Stimulated activated CD8-positive, alpha-beta memory T cell treated with anti-CD3 and anti-CD28 coated beads, Interleukin-4, amount 100 ng/mL, for 4 hours (primary cell): Measurements from ENCODE around the gene LRP2.
"Not testable (repeated sequence)": the region's sequence is repeated elsewhere in the genome, so short reads cannot be mapped to it uniquely, and the experiment has no call there.

Experiments
- DNase-seq, 2 donors: peaks; one replicate each; pipeline ENCODE4 v3.0.0-alpha.2; 2020; ENCODE audit warnings: low read depth in 2 of 2, low spot score in 1 of 2

LRP2 gene

GRCh38 chr2:169178804-169179390 is 183.4 kb downstream of the LRP2 start:
- no peak for DNase-seq

- no peak for DNase-seq
These were observed 184.0 kb downstream of the LRP2 start for GRCh38 chr2:169178364-169178763.

- no peak for DNase-seq
These were observed 187.2 kb downstream of the LRP2 start for GRCh38 chr2:169175112-169175511.

GRCh38 chr2:169173876-169174275 is 188.5 kb downstream of the LRP2 start:
- DNase-seq = no peak

GRCh38 chr2:169172914-169173313 is 189.4 kb downstream of the LRP2 start:
- no peak for DNase-seq

- DNase-seq = no peak
These were observed 190.1 kb downstream of the LRP2 start for GRCh38 chr2:169172151-169172735.

GRCh38 chr2:169165791-169166190 is 196.5 kb downstream of the LRP2 start:
- DNase-seq = no peak

GRCh38 chr2:169164311-169164710 is 198.0 kb downstream of the LRP2 start:
- DNase-seq = no peak

- no peak for DNase-seq
These were observed 199.7 kb downstream of the LRP2 start for GRCh38 chr2:169162613-169163012.

GRCh38 chr2:169160926-169161481 is 201.3 kb downstream of the LRP2 start:
- DNase-seq = no peak

GRCh38 chr2:169159686-169160085 is 202.6 kb downstream of the LRP2 start:
- DNase-seq = no peak

- no peak for DNase-seq
These were observed 203.5 kb downstream of the LRP2 start for GRCh38 chr2:169158874-169159273.

GRCh38 chr2:169146220-169146619 is 216.1 kb downstream of the LRP2 start:
- DNase-seq = no peak

- no peak for DNase-seq
These were observed 218.3 kb downstream of the LRP2 start for GRCh38 chr2:169143998-169144397.

GRCh38 chr2:169141713-169142352 is 220.5 kb downstream of the LRP2 start:
- peak; percentile 21 to 31 for DNase-seq

GRCh38 chr2:169139993-169140767 is 222.2 kb downstream of the LRP2 start:
- no peak for DNase-seq

- no peak for DNase-seq
These were observed 223.2 kb downstream of the LRP2 start for GRCh38 chr2:169139145-169139544.

GRCh38 chr2:169137924-169138323 is 224.4 kb downstream of the LRP2 start:
- DNase-seq = no peak

- no peak for DNase-seq
These were observed 225.3 kb downstream of the LRP2 start for GRCh38 chr2:169136885-169137534.

GRCh38 chr2:169136428-169136827 is 225.9 kb downstream of the LRP2 start:
- DNase-seq = not testable (repeated sequence)

GRCh38 chr2:169134272-169134671 is 228.1 kb downstream of the LRP2 start:
- DNase-seq = not testable (repeated sequence)
